Effector memory CD8-positive, alpha-beta T cell (primary cell): Measurements from ENCODE around the gene CRIP1.

Experiments used
- ATAC-seq: fragments of 150-1000 bp; cut with Tn5 transposase; replicated peaks from 2 replicates; pipeline ENCODE4 v1.10.0; 2021; ENCODE audit warnings: mild to moderate bottlenecking, moderate library complexity
- DNase-seq, 3 experiments: peaks; one replicate each; pipeline ENCODE4 v3.0.0; 2021
- H3K27ac Mint-ChIP-seq, 2 donors: one replicate each; pipeline ENCODE4 v1.8.0; 2022; ENCODE audit warnings: mild to moderate bottlenecking in 2 of 2, mixed read lengths in 2 of 2, moderate library complexity in 2 of 2
- H3K27me3 Mint-ChIP-seq, 2 donors: one replicate each; pipeline ENCODE4 v1.8.0; 2022; ENCODE audit warnings: mixed read lengths in 2 of 2
- H3K36me3 Mint-ChIP-seq: one replicate; pipeline ENCODE4 v1.8.0; 2022; ENCODE audit warnings: mild to moderate bottlenecking, moderate library complexity, mixed read lengths; ENCODE audit not compliant: insufficient read depth
- H3K4me1 Mint-ChIP-seq, 2 donors: one replicate each; pipeline ENCODE4 v1.8.0; 2022; ENCODE audit warnings: low read depth in 2 of 2, mixed read lengths in 2 of 2
- H3K4me3 Mint-ChIP-seq, 2 donors: one replicate each; pipeline ENCODE4 v1.8.0; 2022; ENCODE audit warnings: mild to moderate bottlenecking in 2 of 2, mixed read lengths in 2 of 2, moderate library complexity in 2 of 2
- H3K9me3 Mint-ChIP-seq, 2 donors: one replicate each; pipeline ENCODE4 v1.8.0; 2022; ENCODE audit warnings: mixed read lengths in 2 of 2

Gene CRIP1

DNA sequence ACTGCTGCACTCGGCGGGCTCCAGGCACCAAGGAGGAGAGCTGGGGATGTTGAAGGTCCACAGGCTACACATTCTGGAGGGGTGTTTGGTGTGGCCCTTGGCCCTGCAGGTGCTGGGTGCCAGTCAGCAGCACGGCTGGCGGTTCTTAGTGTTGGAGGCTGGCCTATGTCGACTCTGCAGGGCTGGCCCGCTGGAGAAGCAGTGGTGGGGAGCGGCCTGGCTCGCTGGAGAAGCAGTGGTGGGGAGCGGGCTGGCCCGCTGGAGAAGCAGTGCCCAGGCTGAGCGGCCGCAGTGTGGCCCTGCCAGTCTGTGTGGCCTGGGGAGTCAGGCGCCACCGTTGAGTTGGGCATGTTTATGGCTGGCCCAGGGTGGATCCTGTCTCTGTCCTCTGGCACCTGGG lies 39.7 kb upstream of the CRIP1 start:
- H3K36me3 Mint-ChIP-seq = peaks cover 7% of the 10 kb centered on the region
- peak overlapping the region in 1 of 2 donors; percentile 35 for H3K27ac Mint-ChIP-seq
- H3K4me1 Mint-ChIP-seq = no peaks in the 10 kb centered on the region
- H3K4me3 Mint-ChIP-seq = no peak overlapping the region
- no peaks in the 10 kb centered on the region for H3K9me3 Mint-ChIP-seq
- DNase-seq (no peak), ATAC-seq (no peak)
- no peaks in the 10 kb centered on the region for H3K27me3 Mint-ChIP-seq

GRCh38 chr14:105447651-105448640 lies 38.7 kb upstream of the CRIP1 start:
- DNase-seq = no peak
- peak overlapping the region in 1 of 2 donors; percentile 29 for H3K27ac Mint-ChIP-seq
- peaks cover 7% of the 10 kb centered on the region for H3K36me3 Mint-ChIP-seq
- H3K9me3 Mint-ChIP-seq = no peaks in the 10 kb centered on the region
- no peak overlapping the region for H3K4me3 Mint-ChIP-seq
- H3K27me3 Mint-ChIP-seq = no peaks in the 10 kb centered on the region
- ATAC-seq = no peak
- H3K4me1 Mint-ChIP-seq = no peaks in the 10 kb centered on the region

GRCh38 chr14:105448706-105449111 lies 38.0 kb upstream of the CRIP1 start:
- DNase-seq = peak; percentile 68 to 75 (median 72)
- H3K4me3 Mint-ChIP-seq = no peak overlapping the region
- no peaks in the 10 kb centered on the region for H3K9me3 Mint-ChIP-seq
- no peak overlapping the region for H3K27ac Mint-ChIP-seq
- peak; percentile 99 for ATAC-seq
- H3K36me3 Mint-ChIP-seq = peaks cover 7% of the 10 kb centered on the region
- H3K27me3 Mint-ChIP-seq = no peaks in the 10 kb centered on the region
- no peaks in the 10 kb centered on the region for H3K4me1 Mint-ChIP-seq

GRCh38 chr14:105449276-105450122 lies 37.2 kb upstream of the CRIP1 start:
- Mint-ChIP-seq H3K9me3 (no peaks in the 10 kb centered on the region), H3K27me3 (no peaks in the 10 kb centered on the region), H3K4me3 (no peak overlapping the region), H3K36me3 (peaks cover 11% of the 10 kb centered on the region), H3K4me1 (no peaks in the 10 kb centered on the region), H3K27ac (no peak overlapping the region)
- no peak for DNase-seq
- ATAC-seq = no peak

DNA sequence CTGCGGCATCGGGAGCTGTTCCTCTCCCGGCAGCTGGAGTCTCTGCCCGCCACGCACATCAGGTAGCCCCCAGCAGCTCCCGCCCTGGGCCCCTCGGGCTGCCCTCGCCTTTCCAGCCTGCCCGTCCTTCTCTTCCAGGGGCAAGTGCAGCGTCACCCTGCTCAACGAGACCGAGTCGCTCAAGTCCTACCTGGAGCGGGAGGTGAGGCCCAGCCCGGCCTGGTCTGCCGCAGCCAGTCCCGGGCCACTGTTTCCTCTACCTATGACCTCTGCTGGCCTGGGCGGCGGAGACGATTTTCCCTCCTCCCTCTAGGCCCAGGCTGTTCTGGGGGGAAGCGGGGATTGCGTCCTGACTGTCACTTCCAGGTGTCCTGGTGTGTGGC lies 36.6 kb upstream of the CRIP1 start:
- Mint-ChIP-seq H3K9me3 (no peaks in the 10 kb centered on the region), H3K27me3 (no peaks in the 10 kb centered on the region), H3K4me3 (no peak overlapping the region), H3K36me3 (peaks cover 14% of the 10 kb centered on the region), H3K27ac (no peak overlapping the region), H3K4me1 (no peaks in the 10 kb centered on the region)
- no peak for DNase-seq
- no peak for ATAC-seq

DNA sequence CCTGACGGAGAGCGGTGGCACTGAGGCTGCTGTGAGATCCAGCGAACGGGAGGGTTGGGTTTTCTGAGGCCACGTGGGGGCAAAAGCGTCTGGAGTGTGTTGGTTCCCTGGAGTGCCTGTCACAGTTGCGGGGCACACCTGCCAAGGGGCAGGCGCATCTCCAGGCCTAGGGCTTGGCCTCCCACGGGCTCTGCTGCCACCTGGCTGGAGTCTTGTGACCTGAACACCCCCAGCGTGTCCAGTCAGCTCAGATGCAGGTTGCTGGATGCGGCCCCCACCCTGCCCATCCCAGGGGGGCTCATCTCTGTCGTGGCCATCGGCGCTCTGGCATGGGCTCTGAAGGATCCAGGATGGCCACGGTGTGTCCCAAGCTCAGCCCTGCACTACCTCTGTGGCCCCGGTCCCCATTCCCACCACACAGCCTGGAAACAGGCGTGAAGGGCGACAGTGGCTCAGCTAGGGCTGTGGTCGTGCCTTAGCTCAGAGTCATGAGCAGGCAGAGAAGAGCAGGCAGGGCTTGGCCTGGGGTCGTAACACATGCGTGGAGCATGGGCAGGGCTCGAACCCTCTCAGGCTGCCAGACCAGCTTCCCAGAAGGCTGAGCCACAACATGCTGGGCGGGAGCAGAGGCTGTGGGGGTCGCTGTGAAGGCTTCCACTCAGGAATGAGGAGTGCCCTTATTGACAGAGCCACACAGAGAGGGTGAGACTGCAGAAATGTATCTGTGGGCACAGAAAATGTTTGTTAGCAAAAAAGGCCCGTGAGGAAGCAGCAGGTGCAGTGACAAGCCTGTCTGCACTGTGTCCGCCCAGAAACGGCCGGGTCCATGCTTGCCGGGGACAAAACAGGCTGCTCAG lies 35.6 kb upstream of the CRIP1 start:
- ATAC-seq = no peak
- H3K27me3 Mint-ChIP-seq = no peaks in the 10 kb centered on the region
- no peak for DNase-seq
- peaks cover 0 to 4% of the 10 kb centered on the region in 2 donors for H3K4me1 Mint-ChIP-seq
- no peaks in the 10 kb centered on the region for H3K9me3 Mint-ChIP-seq
- no peak overlapping the region for H3K4me3 Mint-ChIP-seq
- peaks cover 10% of the 10 kb centered on the region for H3K36me3 Mint-ChIP-seq
- H3K27ac Mint-ChIP-seq = no peak overlapping the region

DNA sequence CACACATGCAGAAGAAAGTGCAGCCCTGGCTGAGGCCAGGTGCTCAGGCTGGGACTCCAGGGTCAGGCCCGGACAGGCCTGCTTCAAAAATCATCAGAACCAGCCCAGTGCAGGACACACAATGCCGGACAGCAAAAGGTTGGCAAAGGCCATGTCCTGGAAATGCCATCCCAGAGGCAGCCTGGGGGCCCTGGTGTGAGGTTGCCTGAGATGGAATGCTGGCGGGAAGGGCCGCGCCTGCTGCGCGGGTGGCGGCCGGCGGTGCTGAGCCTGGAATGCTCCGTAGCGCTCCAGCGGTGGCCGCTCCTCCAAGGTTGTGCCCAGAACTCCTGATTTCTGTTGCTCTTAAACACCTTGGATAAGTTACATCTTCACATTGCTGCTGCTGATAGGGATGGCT lies 33.7 kb upstream of the CRIP1 start:
- no peaks in the 10 kb centered on the region for H3K27me3 Mint-ChIP-seq
- no peaks in the 10 kb centered on the region for H3K9me3 Mint-ChIP-seq
- ATAC-seq (no peak), DNase-seq (no peak)
- peaks cover 10% of the 10 kb centered on the region for H3K36me3 Mint-ChIP-seq
- peak overlapping the region in 1 of 2 donors; percentile 63 for H3K27ac Mint-ChIP-seq
- H3K4me3 Mint-ChIP-seq = no peak overlapping the region
- H3K4me1 Mint-ChIP-seq = peaks cover 0 to 4% of the 10 kb centered on the region in 2 donors

GRCh38 chr14:105453847-105454246 lies 32.8 kb upstream of the CRIP1 start:
- no peak for ATAC-seq
- no peaks in the 10 kb centered on the region for H3K27me3 Mint-ChIP-seq
- H3K27ac Mint-ChIP-seq = no peak overlapping the region
- peaks cover 10% of the 10 kb centered on the region for H3K36me3 Mint-ChIP-seq
- no peak for DNase-seq
- H3K4me1 Mint-ChIP-seq = peaks cover 0 to 4% of the 10 kb centered on the region in 2 donors
- no peak overlapping the region for H3K4me3 Mint-ChIP-seq
- H3K9me3 Mint-ChIP-seq = no peaks in the 10 kb centered on the region

GRCh38 chr14:105455086-105455640 lies 31.5 kb upstream of the CRIP1 start:
- peak overlapping the region; percentile 15 to 73 for H3K27ac Mint-ChIP-seq
- DNase-seq = no peak
- H3K27me3 Mint-ChIP-seq = no peaks in the 10 kb centered on the region
- no peaks in the 10 kb centered on the region for H3K9me3 Mint-ChIP-seq
- no peak overlapping the region for H3K4me3 Mint-ChIP-seq
- peaks cover 0 to 4% of the 10 kb centered on the region in 2 donors for H3K4me1 Mint-ChIP-seq
- no peak for ATAC-seq
- peaks cover 10% of the 10 kb centered on the region for H3K36me3 Mint-ChIP-seq

GRCh38 chr14:105455766-105456660 lies 30.7 kb upstream of the CRIP1 start:
- DNase-seq (no peak), ATAC-seq (no peak)
- Mint-ChIP-seq H3K27me3 (no peaks in the 10 kb centered on the region), H3K36me3 (peaks cover 10% of the 10 kb centered on the region), H3K4me1 (peaks cover 0 to 4% of the 10 kb centered on the region in 2 donors), H3K27ac (peak overlapping the region; percentile 15 to 73), H3K4me3 (no peak overlapping the region), H3K9me3 (no peaks in the 10 kb centered on the region)

DNA sequence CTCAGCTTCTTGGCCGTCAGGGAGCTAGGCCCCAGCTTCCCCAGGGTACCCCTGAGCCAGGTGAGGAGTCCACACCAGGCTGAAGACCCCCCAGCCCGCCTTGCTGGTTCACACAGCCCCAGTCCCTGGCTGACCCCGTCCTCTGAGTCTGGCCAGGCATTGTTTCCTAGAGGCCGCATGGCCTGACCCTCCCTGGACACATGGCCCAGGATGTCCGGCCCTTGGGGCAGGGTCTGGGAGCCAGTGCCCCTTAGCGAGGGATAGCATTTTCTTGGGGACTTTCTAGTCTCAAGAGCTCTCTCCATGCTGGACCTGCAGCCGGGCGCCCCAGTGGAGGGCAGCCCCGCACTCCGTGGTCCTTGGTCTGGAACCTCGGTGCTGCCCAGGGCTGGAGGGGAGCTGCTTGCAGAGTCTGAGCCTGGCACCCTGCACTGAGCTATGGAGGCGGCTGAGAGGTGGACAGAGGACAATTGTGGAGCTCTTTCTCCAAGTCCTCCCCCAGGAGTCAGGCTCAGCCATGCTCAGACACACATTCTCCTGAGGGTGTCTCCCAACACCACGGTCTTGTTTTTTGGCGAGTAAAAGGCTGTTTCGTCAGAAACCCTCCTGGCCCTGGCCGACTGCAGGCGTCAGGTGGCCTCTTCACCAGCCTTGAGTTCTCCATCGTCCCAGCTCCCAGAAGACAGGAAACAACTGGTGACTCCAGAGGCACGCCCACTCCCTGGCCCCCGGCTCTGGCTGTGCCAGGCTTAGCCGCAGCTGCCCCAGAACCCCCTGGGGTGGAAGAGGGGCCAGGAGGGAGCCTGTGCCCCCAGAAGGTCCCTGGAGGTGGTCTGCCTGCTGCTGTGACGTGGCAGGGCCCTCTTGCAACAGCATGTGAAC lies 29.7 kb upstream of the CRIP1 start:
- no peak overlapping the region for H3K27ac Mint-ChIP-seq
- DNase-seq = no peak
- H3K4me1 Mint-ChIP-seq = peaks cover 0 to 4% of the 10 kb centered on the region in 2 donors
- H3K27me3 Mint-ChIP-seq = no peaks in the 10 kb centered on the region
- H3K9me3 Mint-ChIP-seq = no peaks in the 10 kb centered on the region
- H3K4me3 Mint-ChIP-seq = no peak overlapping the region
- H3K36me3 Mint-ChIP-seq = peaks cover 7% of the 10 kb centered on the region
- no peak for ATAC-seq
